Hepatocyte (in vitro differentiated cells): ENCODE results near the gene ZNF774.

Experiments
- CTCF ChIP-seq: fragments of 200-600 bp; sonication (generic); IDR thresholded peaks from 2 replicates; pipeline ENCODE4 v1.5.1; 2016; ENCODE audit warnings: antibody characterized with exemption, mild to moderate bottlenecking; ENCODE audit not compliant: poor library complexity
- EZH2phosphoT487 ChIP-seq: fragments of 200-600 bp; sonication (generic); IDR thresholded peaks from one replicate; pipeline ENCODE4 v1.6.1; 2018; ENCODE audit warnings: antibody characterized with exemption, mild to moderate bottlenecking, low read depth, moderate library complexity; ENCODE audit not compliant: unreplicated experiment, severe bottlenecking

DNA sequence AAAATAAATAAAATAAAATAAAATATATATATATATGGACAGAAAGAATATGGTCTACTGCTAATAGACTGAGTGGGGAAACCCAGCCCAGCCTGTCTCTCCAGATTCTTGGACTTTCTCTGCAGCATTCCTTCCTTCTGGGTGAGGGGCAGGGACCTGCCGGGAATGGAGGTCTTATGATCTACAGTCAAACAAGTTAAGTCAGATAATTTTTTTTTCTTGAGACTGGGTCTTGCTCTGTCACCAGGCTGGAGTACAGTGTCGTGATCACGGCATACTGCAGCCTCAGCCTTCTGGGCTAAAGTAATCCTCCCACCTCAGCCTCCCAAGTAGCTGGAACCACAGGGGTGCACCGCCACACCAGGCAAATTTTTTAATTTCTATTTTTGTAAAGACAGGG is 33.5 kb upstream of the ZNF774 start:
- TF ChIP-seq CTCF (no peak), EZH2phosphoT487 (no peak)
